K562 (cell line): Measurements from ENCODE around the gene COL9A3. TPM values are rescaled to one million over a fixed set of nuclear protein-coding genes. Genes with fewer than 3 reads are reported as not detected.

ENCODE experiments used
- ATAC-seq: fragments of 200-7000 bp; cut with Tn5 transposase; 3 replicates; pipeline ENCODE4 v1.9.1; 2020; ENCODE audit warnings: moderate library complexity
- BruUV-seq: library from RNA; stranded (reverse); fragments of 400-500 nt; replicated peaks from 2 replicates; lab custom pipeline; 2021; lab: Mats Ljungman, UMichigan
- CTCF ChIA-PET: fragments of 300-600 bp; formaldehyde crosslinking; extraction: SDS; loops from one replicate; lab custom pipeline; 2021; ENCODE audit warnings: low intra/inter-chr PET ratio; lab: Yijun Ruan, JAX
- POLR2A ChIA-PET: fragments of 300-600, 350-650 bp; sonication (Branson Sonifier 250); formaldehyde crosslinking; extraction: SDS; loops from one replicate; lab custom pipeline; 2021; ENCODE audit warnings: antibody characterized with exemption, inconsistent platforms; lab: Yijun Ruan, JAX
- DNase-seq, 4 experiments: peaks; one replicate each; pipeline versions ENCODE4 v3.0.0 to v3.0.0-alpha.2; 2011 to 2018; ENCODE audit warnings: low spot score in 3 of 4, mixed read lengths in 3 of 4; ENCODE audit errors: extremely low read depth in 1 of 4
- FAIRE-seq: peaks from 2 replicates; lab custom pipeline; 2011; peaks lifted over from hg19 to GRCh38; lab: Jason Lieb, UNC
- H2AFZ ChIP-seq: 2 replicates; pipeline ENCODE4 v1.6.0; 2011; ENCODE audit warnings: low read depth, low read length, control low read depth, inconsistent platforms
- H3K27ac ChIP-seq: fragments of 200-600 bp; 3 replicates; pipeline ENCODE4 v1.8.0; 2011; ENCODE audit warnings: low read depth, mild to moderate bottlenecking, control low read depth, inconsistent platforms, low read length, moderate library complexity, mixed read lengths; ENCODE audit errors: extremely low read depth
- H3K27me3 ChIP-seq, 2 experiments: fragments of 300-600 bp in 1 of 2; 2 replicates in 1 of 2; 3 replicates in 1 of 2; pipeline versions ENCODE4 v1.6.0 to v1.8.0; 2011; ENCODE audit warnings: inconsistent platforms in 2 of 2, low read length in 2 of 2, mild to moderate bottlenecking in 1 of 2, mixed read lengths in 1 of 2, moderate library complexity in 1 of 2; ENCODE audit not compliant: control insufficient read depth in 2 of 2, insufficient read depth in 2 of 2
- H3K36me3 ChIP-seq: fragments of 300-600 bp; 3 replicates; pipeline ENCODE4 v1.8.0; 2011; ENCODE audit warnings: mild to moderate bottlenecking, low read length, inconsistent platforms; ENCODE audit not compliant: control insufficient read depth, insufficient read depth
- H3K4me1 ChIP-seq, 2 experiments: fragments of 200-600 bp in 1 of 2; replicated peaks in 1 of 2; 2 replicates in 1 of 2; 3 replicates in 1 of 2; pipeline versions ENCODE4 v1.5.1 to v1.8.0; 2011; ENCODE audit warnings: inconsistent platforms in 2 of 2, low read length in 2 of 2, mild to moderate bottlenecking in 1 of 2, mixed read lengths in 1 of 2, moderate library complexity in 1 of 2; ENCODE audit not compliant: control insufficient read depth in 2 of 2, insufficient read depth in 2 of 2
- H3K4me2 ChIP-seq: 2 replicates; pipeline ENCODE4 v1.6.1; 2011; ENCODE audit warnings: low read length, control low read depth, inconsistent platforms, mixed read lengths; ENCODE audit not compliant: insufficient read depth
- H3K4me3 ChIP-seq: fragments of 200-600 bp; sonication (generic), shearing (Covaris generic); 2 replicates; pipeline ENCODE4 v1.5.1; 2016; ENCODE audit warnings: control low read depth, inconsistent platforms
- H3K79me2 ChIP-seq: fragments of 200-600 bp; 3 replicates; pipeline ENCODE4 v1.8.0; 2011; ENCODE audit warnings: low read length, inconsistent platforms; ENCODE audit not compliant: control insufficient read depth, insufficient read depth
- H3K9ac ChIP-seq, 2 experiments: 2 replicates each; pipeline versions ENCODE4 v1.6.0 to v1.6.1; 2011; ENCODE audit warnings: low read depth in 2 of 2, low read length in 2 of 2, control low read depth in 1 of 2, inconsistent platforms in 1 of 2, mild to moderate bottlenecking in 1 of 2, mixed read lengths in 1 of 2; ENCODE audit not compliant: insufficient read depth in 1 of 2
- H3K9me1 ChIP-seq: one replicate; pipeline ENCODE4 v1.6.0; 2011; ENCODE audit warnings: inconsistent platforms, mild to moderate bottlenecking, low read length, moderate library complexity; ENCODE audit not compliant: control insufficient read depth, insufficient read depth
- H3K9me3 ChIP-seq: replicated peaks from 2 replicates; pipeline ENCODE4 v1.5.1; 2011; ENCODE audit warnings: low read depth, low read length, inconsistent platforms; ENCODE audit not compliant: control insufficient read depth, insufficient read depth
- H4K20me1 ChIP-seq: replicated peaks from 2 replicates; pipeline ENCODE4 v1.6.1; 2011; ENCODE audit warnings: low read length, inconsistent platforms, mixed read lengths; ENCODE audit not compliant: control insufficient read depth, insufficient read depth
- RBM39 ChIP-seq: fragments of 200-400 bp; formaldehyde crosslinking; optimal IDR thresholded peaks from 2 replicates; pipeline ENCODE3; 2018; ENCODE audit warnings: low read depth, low read length
- WGBS: fragments of 100-300 bp; shearing (Covaris generic); methylation state at CpG from one replicate; pipeline ENCODE4 v1.1.6; 2016; ENCODE audit warnings: low coverage, mixed read lengths; ENCODE audit not compliant: insufficient coverage; ENCODE audit errors: missing lambda C conversion rate; 5-methylcytosine and 5-hydroxymethylcytosine counted together
- in situ Hi-C: fragments of 300-500 bp; cut with MboI; formaldehyde crosslinking; loops from 4 replicates; pipeline ENCODE4 v1.15.0; 2018; ENCODE audit warnings: inconsistent platforms, mixed read lengths
- intact Hi-C: fragments of 100-400 bp; cut with micrococcal nuclease; formaldehyde crosslinking; loops from 2 replicates; pipeline ENCODE4 v1.14.2; 2022
- polyA plus RNA-seq, 8 experiments: library from polyadenylated mRNA; depleted of rRNA in 4 of 8; stranded (reverse) in 5 of 8; unstranded in 3 of 8; fragments of >200 nt; fragmentation: Nextera tagmentation in 2 of 8; fragmentation: Illumina TruSeq in 1 of 8; extraction: Ambion mirVana in 2 of 8; extraction: Trizol in 1 of 8; gene quantifications; 2 replicates each; pipeline versions ENCODE4 v1.2.1 to v1.2.3, GENCODE V29; 2011 to 2014; ENCODE audit warnings: inconsistent platforms in 1 of 8, missing spikeins in 1 of 8
- total RNA-seq, 7 experiments: library from RNA; depleted of rRNA in 6 of 7; stranded (reverse); fragments of >200 nt in 6 of 7; fragmentation: Illumina TruSeq in 2 of 7; extraction: Trizol in 2 of 7; gene quantifications; 2 replicates each; pipeline versions ENCODE4 v1.2.1 to v1.2.3, GENCODE V29; 2011 to 2021; ENCODE audit warnings: low replicate concordance in 1 of 7
- TF ChIP-seq, protein P1 (sequence below), 3 experiments: fragments of 200-800 bp in 1 of 3; fragments of 250-450 bp in 1 of 3; fragments of 450-650 bp in 1 of 3; sonication (Bioruptor Pico) in 1 of 3; sonication (Bioruptor generic) in 1 of 3; formaldehyde crosslinking in 1 of 3; IDR thresholded peaks; 2 replicates each; pipeline versions ENCODE4 v1.6.1 to v1.8.0; 2016 to 2022; ENCODE audit warnings: mild to moderate bottlenecking in 2 of 3, missing genetic modification characterization in 2 of 3, missing compliant biosample characterization in 1 of 3, moderate library complexity in 1 of 3

Gene COL9A3
- total and polyA plus RNA-seq, 9 of the 15 experiments (the other 6 are each of a cell fraction or from before 2014, with no cell fraction given): 0.14 to 3.6 (median 0.88) TPM; not detected in 1

DNA sequence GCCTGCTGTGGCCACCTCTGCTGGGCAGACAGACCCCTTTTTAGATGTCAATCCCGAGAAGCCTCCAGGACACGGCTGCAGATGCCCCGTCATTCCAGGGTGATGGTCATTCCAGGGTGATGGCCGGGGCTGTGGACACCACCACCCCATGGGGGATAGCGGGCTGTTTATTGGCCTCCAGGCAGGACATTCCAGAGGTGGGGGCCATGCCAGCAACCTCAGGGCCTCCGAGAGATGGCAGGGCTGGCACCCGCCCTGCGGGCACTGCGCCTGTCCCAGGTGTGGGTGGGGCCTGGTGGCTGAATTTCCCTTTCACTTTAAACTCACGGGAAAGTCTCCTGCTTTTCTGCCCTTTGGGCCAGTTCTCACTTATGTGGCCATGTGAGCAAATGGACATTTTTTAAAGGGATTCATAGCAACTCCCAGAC lies 14.5 kb downstream of the COL9A3 start:
- Histone ChIP-seq H3K9me1 (no peaks in the 10 kb centered on the region), H3K27ac (no peak overlapping the region), H3K4me1 (peaks cover 8 to 78% of the 10 kb centered on the region in 2 experiments; a peak in 4 of 5 replicates), H3K9ac (peak overlapping the region in 1 of 2 experiments; percentile 78; a peak in 1 of 4 replicates), H3K27me3 (peaks cover 0 to 5% of the 10 kb centered on the region in 2 experiments; a peak in 2 of 5 replicates), H3K79me2 (no peaks in the 10 kb centered on the region), H3K4me2 (no peak overlapping the region), H3K4me3 (no peak overlapping the region), H4K20me1 (no peaks in the 10 kb centered on the region), H3K9me3 (no peaks in the 10 kb centered on the region), H2AFZ (no peak overlapping the region), H3K36me3 (no peaks in the 10 kb centered on the region)
- ChIA-PET POLR2A (interaction anchor here (0.6 to 2.2 kb wide), 2 partner anchors 44 to 335 kb away, joined by 4 to 8 read pairs; no protein-coding TSS in a partner anchor), CTCF (no interaction called here)
- intact Hi-C loops (no loop called here), in situ Hi-C loops (no loop called here)
- TF ChIP-seq, protein P1, sequence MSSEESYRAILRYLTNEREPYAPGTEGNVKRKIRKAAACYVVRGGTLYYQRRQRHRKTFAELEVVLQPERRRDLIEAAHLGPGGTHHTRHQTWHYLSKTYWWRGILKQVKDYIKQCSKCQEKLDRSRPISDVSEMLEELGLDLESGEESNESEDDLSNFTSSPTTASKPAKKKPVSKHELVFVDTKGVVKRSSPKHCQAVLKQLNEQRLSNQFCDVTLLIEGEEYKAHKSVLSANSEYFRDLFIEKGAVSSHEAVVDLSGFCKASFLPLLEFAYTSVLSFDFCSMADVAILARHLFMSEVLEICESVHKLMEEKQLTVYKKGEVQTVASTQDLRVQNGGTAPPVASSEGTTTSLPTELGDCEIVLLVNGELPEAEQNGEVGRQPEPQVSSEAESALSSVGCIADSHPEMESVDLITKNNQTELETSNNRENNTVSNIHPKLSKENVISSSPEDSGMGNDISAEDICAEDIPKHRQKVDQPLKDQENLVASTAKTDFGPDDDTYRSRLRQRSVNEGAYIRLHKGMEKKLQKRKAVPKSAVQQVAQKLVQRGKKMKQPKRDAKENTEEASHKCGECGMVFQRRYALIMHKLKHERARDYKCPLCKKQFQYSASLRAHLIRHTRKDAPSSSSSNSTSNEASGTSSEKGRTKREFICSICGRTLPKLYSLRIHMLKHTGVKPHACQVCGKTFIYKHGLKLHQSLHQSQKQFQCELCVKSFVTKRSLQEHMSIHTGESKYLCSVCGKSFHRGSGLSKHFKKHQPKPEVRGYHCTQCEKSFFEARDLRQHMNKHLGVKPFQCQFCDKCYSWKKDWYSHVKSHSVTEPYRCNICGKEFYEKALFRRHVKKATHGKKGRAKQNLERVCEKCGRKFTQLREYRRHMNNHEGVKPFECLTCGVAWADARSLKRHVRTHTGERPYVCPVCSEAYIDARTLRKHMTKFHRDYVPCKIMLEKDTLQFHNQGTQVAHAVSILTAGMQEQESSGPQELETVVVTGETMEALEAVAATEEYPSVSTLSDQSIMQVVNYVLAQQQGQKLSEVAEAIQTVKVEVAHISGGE (CRISPR knock-in tag; IDR thresholded peaks at IDR 0.05): peak in 1 of 3 experiments; percentile 19; a peak in 1 of 6 replicates
- no peak for TF ChIP-seq RBM39
- FAIRE-seq (no peak), DNase-seq (no peak), ATAC-seq (no peak)
- no TSS peak for BruUV-seq
- WGBS: 88% methylated on average over 6 of the region's 10 CpGs
